GM04503 (cell line): ENCODE results near the gene HDAC4.

Experiments used
- DNase-seq: peaks from one replicate; pipeline ENCODE4 v3.0.0-alpha.2; 2012; ENCODE audit warnings: low read depth

Gene HDAC4

DNA sequence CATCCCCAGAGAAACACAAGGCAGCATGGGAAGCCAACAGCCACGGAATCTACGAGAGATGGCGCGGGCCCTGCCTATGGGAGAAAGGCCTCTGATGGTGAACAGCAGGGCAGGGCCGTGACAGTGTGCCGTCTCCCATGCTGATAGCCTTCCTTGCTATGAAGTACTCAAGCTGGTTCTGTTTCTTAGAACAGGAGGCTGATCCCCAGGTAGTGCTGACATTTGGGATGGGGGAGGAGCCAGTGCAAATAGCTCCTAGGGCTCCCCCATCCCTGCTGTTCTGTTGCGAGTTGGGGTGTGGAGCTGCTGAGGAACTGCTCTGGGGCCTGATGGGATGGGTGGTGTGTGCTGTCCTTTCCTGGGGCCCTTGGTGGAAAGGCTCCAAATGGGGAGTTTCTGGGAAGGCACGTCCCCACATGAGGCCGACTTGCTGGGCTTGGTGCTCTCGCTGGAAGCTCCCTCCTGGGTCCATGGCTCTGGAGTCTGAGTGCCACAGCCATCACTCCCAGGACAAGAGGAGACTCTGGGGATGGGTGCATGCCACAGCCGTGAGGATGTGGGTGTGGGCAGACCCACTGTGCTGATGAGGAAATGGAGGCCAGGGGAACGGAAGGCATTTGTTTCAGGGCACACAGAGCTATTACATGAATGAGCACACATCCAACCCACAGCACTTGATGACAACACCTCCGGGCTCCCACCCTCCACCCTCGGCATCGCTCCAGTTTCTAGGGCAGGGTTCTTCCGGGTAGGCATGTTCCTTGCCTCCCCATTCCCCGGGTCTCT lies 246.8 kb downstream of the HDAC4 start:
- no peak for DNase-seq

DNA sequence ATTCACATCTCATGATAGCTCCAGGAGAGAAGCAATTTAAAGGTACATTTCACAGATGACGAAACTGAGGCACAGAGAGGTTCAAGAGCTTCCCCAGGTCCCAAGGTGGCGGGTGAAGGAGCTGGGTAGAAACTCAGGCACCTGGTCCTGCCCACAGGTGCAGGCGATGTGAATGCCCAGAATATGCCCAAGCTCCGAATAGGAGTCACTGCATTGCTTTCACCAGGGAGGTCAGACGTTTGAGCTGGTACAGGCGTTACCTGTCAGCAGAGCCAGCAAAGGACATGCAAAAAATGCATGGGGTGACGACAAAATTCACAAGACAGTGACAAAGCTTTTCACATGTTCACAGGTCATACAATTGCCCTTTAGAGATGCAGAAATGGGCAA lies 247.9 kb downstream of the HDAC4 start:
- no peak for DNase-seq

DNA sequence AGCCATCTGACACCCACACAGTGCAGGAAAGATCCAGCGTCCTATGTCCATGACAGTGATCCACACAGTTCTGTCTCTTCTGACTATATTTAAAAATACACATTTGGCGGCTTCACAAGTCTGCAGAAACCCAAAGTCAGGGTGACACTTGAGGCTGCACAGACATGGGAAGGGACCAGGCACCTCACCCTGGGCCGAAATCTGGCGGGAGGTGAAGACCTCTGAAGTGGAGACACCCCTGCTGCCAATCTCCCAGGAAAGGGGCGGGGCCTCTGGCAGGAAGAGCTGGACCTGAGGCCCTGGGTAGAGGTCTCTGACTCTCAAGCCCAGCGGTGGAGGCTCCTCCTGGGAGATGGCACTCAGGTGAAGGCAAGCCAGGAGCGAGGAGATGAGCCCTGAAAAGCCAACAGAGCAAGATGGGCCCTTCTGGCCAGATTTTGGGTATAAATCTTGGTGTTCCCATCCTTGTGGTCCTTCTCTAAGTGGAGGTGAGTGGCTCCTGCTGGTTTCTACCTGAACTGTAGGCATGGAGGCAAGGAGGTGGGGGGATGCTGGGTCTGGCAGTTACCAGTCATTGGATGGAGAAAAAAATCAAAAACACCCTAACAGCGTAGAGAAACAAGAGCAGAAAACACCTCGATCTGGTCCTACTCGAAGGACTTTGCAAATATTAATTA lies 248.4 kb downstream of the HDAC4 start:
- DNase-seq = no peak

DNA sequence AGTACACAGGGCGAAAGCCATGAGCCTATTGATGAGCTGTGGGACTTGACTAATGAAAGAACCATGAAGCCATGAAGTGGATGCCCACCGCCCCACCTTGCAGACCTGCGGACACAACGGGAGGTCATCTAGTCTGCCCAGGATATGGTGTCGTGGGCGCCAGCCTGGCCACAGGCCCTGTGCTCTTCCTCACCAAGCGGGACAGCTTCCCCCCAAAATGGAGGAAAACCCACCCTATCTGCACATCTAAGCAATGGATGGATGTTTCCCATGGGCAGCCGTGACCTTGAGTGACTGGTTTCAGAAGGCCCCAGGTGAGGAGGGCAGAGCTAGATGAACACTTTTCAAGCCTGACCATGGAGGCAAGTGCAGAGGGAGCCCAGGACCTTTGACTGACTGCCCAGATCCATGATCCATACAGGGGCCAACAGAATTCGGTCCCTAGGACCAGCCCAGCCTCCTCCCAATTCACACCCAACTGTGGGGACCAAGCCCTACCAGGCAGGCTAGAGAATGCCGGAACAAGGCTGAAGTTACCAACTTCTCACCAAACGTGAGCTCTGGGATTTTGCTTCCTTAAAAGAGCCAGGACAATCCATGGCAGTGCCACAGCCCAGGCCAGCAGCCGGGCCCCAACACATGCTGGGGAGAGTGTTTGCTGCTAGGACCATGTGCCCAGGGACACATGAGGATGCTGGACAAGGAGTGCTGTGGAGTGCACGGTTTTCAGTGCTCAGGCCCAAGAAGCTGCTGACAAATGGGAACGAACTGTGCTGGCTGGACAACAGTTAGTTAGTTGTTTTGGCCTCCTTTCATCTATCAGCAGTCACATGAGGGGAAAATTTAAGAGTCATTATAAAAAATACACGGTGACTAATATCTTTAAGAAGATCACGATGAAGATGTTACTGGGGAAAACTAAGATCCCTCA lies 249.4 kb downstream of the HDAC4 start:
- peak; percentile 15 for DNase-seq

DNA sequence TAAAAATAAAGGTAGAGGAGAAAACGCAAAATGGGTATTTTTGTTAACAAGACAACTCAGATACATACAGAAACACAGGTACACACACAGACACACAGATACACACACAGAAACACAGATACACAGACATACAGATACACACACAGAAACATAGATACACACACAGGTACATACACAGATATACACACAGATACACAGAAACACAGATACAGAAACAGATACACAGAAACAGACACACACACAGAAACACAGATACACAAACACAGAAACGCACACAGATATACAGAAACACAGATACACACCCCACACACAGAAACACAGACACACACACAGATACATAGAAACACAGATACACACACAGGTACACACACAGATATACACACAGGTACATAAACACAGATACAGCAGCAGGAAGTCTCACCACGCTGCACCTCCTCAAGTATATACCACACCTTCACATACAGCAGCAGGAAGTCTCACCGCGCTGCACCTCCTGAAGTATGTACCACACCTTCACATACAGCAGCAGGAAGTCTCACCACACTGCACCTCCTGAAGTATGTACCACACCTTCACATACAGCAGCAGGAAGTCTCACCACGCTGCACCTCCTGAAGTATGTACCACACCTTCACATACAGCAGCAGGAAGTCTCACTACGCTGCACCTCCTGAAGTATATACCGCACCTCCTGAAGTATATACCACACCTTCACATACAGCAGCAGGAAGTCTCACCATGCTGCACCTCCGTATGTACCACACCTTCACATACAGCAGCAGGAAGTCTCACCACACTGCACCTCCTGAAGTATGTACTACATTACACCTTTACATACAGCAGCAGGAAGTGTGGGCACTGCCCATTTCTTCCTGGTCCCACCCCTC lies 250.5 kb downstream of the HDAC4 start:
- no peak for DNase-seq

DNA sequence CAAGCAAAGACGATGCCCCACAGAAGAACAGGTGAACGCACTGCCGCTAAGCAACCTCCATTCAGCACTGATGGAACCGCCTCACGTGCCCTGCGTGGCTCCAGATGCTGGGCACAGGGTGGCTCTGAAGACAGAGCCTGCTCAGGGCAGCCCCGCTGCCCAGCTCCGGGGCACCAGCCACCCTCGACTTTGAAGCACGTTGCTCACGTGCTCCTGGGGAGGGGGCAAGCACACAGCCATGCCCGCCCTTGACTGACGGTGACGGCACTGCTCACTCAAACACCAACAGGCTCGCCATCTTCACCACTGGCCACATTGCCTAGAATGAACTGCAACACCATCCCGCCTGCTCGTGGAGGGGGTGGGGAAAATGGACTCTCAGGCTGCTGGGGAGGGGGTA lies 251.3 kb downstream of the HDAC4 start:
- no peak for DNase-seq

DNA sequence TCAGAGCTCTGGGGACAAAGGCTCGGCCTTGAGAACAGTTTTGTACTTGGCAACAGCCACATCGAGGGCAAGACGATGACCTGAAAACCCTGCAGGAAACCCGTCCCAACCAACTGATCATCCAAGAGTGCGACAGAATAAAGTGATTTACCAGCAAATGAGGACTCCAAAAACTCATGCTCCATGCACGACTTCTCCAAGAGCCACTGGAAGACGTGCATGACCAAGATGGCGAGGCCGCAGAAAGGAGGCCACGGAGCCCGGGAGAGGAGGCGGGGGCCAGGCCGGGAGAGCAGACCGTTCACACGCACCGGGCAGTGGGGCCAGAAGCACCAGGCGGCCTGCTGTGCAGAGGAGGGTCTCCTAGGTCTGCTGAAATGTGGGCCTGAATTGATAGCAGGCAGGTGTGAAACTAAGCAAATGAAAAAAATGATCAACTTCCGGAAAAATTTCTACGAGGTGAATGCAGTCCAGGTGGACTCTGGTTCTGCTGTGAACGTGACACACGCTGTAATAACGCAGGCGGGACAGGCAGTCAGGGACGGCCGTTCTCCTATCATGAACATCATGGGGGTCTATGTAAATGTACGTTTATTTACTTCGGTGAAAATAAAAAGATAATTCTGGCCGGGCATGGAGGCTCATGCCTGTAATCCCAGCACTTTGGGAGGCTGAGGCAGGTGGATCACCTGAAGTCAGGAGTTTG lies 252.2 kb downstream of the HDAC4 start:
- DNase-seq = no peak

DNA sequence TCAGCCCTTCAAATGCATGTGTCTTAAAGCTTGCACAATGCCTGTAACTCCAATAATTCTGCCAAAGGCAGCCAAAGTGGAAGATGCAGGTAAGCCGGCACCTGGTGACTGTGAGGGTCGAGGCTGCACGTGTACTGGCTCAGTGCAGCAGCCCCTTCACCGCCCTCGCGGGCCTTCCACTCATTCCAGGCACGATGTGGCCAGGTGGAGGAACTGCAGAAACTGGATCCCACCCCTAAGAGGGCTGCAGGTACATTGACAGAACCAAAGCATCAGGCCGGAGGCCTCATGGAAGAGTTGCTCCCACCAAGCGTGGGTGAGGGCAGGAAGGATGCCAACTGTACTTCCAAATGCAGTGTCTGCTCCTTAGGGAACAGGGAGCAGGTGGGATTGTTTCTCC lies 253.4 kb downstream of the HDAC4 start:
- no peak for DNase-seq

DNA sequence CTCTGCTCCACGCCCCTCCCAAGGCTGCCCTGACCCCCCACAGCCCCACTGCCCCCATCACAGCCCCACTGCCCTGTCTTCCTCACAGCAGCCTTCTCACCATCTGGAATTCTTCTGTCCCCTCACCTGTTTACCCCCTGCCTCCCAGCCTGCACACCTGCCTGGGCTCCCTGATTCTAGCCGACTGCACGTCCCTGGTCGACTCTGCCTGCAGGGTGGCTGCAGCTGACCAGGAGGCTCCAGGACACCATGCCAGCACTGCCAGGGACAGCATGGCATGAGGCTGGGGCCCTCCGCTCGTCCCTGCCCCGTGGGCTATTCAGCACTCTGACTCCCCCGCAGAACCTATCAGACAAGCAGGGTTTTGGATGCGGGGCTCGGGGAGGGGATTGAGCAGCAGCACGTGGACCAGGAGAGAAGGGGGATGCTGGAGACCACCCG lies 254.1 kb downstream of the HDAC4 start:
- DNase-seq = no peak

DNA sequence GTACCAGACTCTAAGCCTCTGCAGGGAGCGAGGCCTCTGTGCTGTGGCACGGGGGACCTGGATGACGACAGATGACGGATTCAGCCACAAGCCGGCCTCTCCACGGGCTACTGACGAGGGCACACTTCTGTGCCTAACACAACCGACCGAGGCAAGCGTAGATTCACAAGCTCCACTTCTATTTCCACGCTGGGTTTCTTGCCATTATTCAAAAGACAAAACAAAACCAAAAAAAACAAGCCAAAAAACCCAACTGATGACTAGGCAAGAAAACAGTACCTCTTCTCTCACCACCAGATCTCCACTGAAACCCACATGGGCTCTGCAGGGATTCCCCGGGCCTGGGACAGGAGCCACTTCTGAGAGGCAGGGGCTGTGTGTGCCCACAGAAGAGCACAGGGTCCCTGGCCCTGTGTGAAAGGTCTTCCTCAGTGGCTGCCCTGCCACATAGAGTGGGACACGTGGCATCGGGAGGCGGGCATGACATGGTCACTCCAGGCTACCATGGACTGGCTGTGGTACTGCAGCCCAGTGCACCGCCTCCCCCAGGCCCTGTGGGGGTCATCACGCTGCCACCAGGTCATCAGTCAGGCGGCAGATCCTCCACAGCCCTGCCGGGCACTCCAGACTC lies 254.7 kb downstream of the HDAC4 start:
- no peak for DNase-seq

DNA sequence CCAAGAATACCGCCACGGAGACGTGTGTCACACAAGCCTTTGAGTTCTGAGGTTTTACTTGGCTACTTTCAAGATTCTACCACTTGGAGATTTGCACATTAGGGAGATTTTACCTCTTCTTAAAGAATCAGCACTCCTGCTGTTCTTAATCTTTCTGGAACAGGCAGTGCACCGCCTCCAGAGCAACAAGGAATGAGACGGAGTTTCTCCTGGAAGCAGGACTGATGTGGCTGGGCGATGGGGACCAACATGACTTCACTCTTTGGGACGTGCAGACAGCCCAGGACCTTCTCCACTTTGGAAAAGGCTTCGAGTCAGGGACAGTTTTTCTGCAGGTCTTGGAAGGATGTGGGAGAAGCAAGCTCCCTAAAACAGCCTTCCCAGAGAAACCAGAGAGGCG lies 255.2 kb downstream of the HDAC4 start:
- no peak for DNase-seq

DNA sequence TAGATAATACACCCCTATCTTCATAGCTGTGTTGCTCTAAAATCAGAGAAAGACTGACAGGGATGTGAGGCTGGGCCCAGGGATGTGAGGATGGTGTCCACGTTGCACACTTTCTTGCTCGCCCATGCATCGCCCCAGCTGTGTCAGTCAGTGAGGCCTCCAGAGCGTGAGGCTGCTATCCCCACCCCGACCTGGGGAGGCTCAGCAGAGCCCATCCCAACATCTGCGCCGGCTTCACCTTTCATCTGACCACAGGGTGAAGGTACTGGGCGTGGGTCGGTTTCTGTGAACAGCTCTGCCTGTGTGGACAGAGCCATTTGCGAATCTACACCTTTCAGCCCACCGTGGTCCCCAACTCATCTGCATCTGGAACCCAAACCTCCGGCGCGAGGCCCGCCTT lies 255.7 kb downstream of the HDAC4 start:
- DNase-seq = no peak

DNA sequence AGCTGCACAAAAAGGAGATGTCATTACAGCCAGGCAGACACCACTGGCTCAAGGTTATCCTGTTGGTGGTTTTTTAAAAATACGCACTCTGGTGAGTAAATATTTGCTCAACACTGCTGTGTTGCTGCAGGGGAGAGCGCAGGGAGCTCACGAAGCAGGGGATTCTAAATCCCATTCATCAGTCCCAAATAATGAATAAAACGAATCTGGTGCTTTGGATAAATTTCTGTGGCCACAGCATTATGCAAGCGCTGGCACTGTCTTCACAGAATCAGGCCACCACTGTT lies 256.2 kb downstream of the HDAC4 start:
- DNase-seq = no peak

DNA sequence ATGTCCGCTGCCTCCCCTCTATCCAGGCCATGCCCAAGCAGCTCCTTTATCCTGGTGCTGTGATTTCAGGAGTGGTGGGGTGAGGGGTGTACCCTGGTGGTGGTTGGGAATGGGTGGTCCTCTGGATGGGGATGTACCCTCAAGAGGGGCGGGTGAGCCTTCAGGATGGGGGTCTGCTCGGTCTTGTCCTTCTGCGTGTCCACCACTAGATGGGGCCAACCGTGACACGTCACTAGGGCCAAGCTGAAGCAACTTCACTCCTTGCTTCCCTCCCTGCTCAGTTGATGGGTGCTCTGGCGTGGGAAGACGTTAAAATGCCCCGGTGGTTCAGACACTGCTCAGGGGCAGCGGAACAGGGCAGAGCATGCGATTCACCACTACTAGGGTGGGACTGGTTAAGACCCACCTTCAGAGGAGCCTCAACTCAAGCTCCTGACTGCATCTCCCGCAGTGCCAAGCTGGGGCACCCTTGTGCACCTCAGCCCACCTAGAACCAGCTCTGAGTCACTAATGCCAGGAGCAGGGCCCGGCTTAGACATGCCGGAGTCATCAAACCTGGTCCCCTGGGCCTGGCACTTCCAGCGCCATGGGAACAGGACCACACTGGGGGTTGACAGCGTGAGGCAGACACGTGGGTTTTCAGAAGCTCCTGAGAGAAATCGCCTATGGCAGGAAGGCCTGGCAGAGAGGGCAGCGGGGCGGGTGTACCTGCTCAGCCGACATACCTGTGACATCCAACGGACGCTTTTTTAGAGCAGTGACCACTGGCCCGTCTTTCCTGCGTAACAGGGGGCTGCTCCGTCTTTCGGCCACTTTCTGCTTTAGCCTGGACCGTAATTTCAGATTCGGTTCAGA lies 256.7 kb downstream of the HDAC4 start:
- DNase-seq = no peak

DNA sequence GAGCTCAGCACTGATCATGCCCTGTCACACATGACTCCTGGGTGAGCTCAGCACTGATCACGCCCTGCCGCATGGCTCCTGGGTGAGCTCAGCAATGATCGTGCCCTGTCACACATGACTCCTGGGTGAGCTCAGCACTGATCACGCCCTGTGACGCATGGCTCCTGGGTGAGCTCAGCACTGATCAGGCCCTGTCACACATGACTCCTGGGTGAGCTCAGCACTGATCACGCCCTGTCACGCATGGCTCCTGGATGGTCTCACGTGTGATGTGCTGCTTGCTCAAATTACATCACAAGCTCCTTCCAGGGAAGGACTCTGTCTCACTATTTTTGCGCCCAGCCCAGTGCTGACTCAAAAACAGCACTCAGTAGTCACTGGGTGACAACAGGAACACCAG lies 258.0 kb downstream of the HDAC4 start:
- no peak for DNase-seq

DNA sequence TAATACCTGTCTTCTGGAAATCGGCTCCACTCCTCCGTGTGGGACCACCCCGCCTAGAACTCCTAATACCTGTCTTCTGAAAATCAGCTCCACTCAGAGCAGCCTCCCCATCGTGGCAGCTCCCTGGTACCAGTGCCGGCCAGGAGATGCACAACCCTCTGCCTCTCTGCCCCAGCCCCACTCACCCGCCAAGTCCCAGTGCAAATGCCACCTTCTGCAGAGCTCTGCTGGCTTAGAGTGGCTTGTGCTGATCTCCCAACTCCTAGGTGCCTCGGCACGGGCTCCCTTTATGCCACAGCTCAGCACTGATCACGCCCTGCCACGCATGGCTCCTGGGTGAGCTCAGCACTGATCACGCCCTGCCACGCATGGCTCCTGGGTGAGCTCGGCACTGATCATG lies 258.5 kb downstream of the HDAC4 start:
- no peak for DNase-seq

DNA sequence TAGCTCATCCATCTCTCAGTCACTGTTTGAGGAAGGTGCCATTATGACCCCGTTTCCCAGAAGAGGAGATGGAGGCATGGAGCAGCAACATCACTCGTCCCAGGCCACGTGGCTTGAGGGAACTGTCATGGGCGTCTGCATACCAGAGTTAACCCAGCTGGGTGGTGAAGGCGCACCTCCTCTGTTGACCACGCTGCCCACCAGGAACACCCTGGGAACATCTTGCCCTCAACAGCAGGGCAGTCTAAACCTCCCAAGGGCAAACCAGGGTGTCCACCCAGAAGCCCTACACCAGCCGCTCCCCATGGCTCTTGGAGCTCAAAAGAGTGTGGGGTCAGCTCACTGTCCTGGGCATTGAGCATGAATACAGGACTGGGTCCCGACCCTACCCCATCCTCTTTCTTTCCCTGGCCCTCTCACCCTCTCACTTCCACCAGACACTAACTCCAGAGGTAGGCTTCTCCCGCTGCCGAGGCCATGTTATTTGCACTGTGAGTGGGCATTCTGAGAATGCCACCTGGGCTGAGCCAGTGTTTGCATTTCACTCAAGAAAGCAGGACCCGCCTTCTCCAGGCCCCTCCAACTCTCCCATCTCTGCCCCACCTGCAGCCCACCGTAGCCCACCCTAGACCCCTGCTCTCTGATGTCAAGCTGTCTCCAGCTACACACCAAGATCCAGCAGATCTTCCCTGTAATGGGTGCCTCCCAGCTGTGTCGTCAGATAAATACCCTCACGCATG lies 259.6 kb downstream of the HDAC4 start:
- DNase-seq = no peak

DNA sequence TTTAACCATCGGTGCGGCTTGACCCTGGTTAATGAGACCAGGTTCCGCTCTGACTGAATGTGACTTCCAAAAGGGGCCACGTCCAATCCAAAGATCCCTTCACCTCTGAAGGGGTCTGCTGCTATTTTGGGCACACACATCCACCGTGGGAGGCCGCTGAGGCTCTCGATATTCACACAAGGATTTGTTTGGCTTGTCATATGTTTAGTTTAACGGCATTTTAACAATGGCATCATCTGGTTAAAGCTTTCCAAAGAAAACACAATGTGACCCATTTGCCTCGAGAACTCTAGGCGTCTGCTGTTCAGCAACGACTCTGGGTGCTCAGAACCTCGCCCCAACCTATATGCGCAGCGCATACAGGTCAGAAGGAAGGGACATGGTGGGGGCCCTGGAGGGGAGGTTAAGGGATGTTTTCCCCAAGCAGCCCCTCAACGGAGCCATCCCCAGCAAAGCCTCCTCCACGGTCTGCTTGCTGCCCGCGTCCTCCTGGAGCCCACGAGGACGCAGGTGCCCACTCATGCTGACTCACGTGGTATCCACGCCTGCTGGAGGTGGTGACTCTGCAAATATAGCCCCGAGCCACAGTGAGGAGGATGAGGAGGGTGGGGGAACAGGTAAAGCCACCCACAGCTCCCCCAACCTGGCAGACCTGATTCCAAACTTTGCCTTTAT lies 260.3 kb downstream of the HDAC4 start:
- no peak for DNase-seq

DNA sequence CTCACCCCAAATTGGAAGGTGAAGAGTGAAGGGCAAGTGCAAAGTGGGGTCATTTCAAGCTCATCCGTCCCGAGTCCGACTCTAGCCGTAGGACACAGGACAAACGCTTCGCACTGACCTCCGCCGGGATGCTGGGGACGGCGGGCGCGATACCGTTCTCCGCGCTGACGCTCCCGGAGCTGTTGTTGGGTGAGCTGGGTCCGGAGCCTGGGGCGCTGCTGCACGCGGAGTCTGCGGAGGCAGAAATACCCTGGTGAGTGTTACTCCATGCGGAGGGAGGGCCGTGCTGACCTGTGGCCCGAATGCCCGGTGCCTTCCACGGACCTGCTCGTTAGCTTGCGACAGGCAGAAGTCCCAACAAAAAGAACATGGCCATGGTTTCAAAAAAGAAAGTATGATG lies 261.3 kb downstream of the HDAC4 start:
- DNase-seq = no peak
